Neural crest cell (in vitro differentiated cells): ENCODE measurements around the gene HOXB5. TPM values are rescaled to one million over a fixed set of nuclear protein-coding genes. Genes with fewer than 3 reads are reported as not detected.

Source experiments
- DNase-seq: peaks from one replicate; pipeline ENCODE4 v3.0.0; 2021; ENCODE audit warnings: low read depth, mixed read lengths, low spot score
- H3K27ac Mint-ChIP-seq: one replicate; pipeline ENCODE4 v1.8.0; 2021; ENCODE audit warnings: mild to moderate bottlenecking, mixed read lengths; ENCODE audit not compliant: unreplicated experiment
- H3K27me3 Mint-ChIP-seq: 2 replicates; pipeline ENCODE4 v1.8.0; 2021; ENCODE audit warnings: low read depth, mild to moderate bottlenecking, mixed read lengths
- H3K36me3 Mint-ChIP-seq: 2 replicates; pipeline ENCODE4 v1.8.0; 2021; ENCODE audit warnings: low read depth, mild to moderate bottlenecking, mixed read lengths
- H3K4me1 Mint-ChIP-seq: 2 replicates; pipeline ENCODE4 v1.8.0; 2021; ENCODE audit warnings: mixed read lengths
- H3K4me3 Mint-ChIP-seq: one replicate; pipeline ENCODE4 v1.8.0; 2021; ENCODE audit warnings: mild to moderate bottlenecking, mixed read lengths
- H3K9me3 Mint-ChIP-seq: 2 replicates; pipeline ENCODE4 v1.8.0; 2021; ENCODE audit warnings: mixed read lengths
- total RNA-seq: library from RNA; stranded (reverse); gene quantifications from 2 replicates; pipeline ENCODE4 v1.2.1, GENCODE V29; 2021
- TF ChIP-seq, protein P1 (sequence below): fragments of 200-600 bp; sonication (generic); conservative IDR thresholded peaks from 2 replicates; pipeline ENCODE4 v1.5.0; 2021; ENCODE audit warnings: antibody characterized with exemption, mild to moderate bottlenecking

The HOXB5 gene
- total RNA-seq, 1 donor from 2014 or later = 2.6 TPM

DNA sequence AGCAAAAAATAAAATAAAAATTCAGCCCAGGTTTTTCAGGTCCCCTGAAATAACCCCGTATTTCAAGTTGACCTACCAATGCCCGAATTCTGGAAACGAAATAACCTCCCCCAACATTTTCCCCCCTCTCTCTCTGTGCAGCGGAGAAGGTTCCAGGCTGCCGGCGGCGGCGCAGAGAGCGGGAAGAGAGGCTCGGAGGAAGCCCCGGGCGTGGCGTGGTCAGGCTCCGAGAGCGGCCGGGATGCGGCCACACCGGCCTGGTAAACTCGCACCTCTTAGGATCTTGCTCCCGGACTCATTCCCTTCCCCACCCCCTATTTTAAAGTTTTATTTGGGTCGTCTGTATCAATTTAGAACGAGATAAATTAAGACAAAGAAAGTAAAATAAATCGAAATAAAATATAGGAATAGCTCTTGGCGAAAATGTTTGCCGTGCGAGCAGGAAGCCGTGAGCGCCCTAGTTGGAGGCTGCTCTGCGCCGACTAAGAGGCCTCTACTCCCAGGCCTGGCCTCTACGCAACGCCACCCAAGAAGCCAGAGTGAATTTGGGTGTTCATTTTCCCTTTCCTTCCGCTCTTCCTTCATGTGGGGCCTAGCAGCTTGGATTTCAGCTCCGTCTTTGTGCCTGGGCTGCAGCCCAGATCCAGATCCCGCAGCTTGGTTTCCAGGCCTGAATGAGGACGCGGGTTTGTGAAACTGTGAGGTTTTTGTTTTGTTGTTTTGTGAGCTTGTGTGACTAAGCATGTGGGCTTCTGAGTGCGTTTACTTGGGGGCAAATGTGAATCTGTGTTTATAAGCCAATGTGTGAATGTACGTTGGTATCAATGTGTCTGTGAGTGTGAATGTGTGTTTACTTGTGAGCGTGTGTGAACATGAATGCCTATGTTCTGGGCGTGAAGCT lies 12.7 kb upstream of the HOXB5 start:
- peaks cover 18% of the 10 kb centered on the region for H3K4me1 Mint-ChIP-seq
- H3K4me3 Mint-ChIP-seq = peak overlapping the region; percentile 81
- peaks cover 100% of the 10 kb centered on the region for H3K27me3 Mint-ChIP-seq
- no peaks in the 10 kb centered on the region for H3K9me3 Mint-ChIP-seq
- peak overlapping the region; percentile 73 for H3K27ac Mint-ChIP-seq
- DNase-seq = no peak
- H3K36me3 Mint-ChIP-seq = peaks cover 10% of the 10 kb centered on the region
- TF ChIP-seq, protein P1, sequence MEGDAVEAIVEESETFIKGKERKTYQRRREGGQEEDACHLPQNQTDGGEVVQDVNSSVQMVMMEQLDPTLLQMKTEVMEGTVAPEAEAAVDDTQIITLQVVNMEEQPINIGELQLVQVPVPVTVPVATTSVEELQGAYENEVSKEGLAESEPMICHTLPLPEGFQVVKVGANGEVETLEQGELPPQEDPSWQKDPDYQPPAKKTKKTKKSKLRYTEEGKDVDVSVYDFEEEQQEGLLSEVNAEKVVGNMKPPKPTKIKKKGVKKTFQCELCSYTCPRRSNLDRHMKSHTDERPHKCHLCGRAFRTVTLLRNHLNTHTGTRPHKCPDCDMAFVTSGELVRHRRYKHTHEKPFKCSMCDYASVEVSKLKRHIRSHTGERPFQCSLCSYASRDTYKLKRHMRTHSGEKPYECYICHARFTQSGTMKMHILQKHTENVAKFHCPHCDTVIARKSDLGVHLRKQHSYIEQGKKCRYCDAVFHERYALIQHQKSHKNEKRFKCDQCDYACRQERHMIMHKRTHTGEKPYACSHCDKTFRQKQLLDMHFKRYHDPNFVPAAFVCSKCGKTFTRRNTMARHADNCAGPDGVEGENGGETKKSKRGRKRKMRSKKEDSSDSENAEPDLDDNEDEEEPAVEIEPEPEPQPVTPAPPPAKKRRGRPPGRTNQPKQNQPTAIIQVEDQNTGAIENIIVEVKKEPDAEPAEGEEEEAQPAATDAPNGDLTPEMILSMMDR = no peak

DNA sequence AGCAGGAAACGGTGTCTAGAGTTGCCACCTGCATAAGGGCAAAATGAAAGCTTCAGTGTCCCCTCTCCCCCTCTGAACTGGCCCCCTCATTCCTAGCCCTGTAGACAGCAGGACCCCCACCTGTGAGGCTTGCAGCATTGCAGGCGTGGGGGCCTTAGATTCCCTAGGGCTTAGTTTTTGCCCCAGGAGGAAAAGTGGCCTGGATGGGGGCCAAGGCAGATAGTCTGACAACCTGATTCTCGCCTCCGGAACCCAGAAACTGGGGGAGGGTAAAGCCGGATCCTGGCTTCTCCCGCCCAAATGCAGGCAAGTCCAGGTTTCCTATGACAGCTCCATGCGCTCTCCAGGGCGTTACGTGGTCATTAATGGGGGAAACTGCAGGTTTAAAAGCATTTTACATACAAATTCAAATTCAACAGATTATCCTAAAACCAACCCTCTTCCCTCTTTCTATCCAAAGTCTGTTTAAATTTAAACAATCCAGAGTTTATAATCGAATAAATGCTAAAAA lies 11.9 kb upstream of the HOXB5 start:
- Mint-ChIP-seq H3K27ac (no peak overlapping the region), H3K4me3 (peak overlapping the region; percentile 81), H3K9me3 (no peaks in the 10 kb centered on the region), H3K27me3 (peaks cover 100% of the 10 kb centered on the region), H3K36me3 (peaks cover 10% of the 10 kb centered on the region), H3K4me1 (peaks cover 12% of the 10 kb centered on the region)
- no peak for DNase-seq
- TF ChIP-seq, protein P1 = no peak

DNA sequence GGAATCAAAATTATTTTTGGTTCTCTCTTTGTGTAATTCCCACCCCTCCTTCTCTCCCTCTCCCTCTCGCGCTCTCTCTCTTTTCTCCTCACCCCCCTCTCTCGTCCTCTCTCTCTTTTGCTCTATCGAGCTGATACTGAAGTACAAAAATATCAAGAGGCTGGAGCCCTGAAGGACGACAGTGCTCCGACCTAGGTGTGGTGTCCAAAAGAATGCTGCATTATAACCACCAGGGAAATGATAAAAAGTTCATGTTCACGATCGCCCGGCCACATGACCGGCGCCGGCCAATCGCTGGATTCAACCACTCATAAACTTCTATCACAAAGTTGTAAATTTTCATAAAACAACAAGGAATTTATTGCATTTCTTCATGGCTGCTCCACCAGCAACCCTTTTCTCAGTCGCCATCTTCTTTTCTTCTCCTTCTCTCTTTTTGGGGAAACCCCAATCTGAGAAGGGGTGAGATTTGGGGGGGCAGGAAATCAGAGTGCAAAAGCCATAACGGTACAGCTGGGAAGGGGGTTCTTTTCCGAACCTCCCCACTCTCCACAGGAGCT lies 11.3 kb upstream of the HOXB5 start, which contains the start of gene HOXB6:
TSS of gene HOXB6 (minus strand) at position 217 of the 560 bp plus-strand sequence. CDS start 6,836 bp downstream, outside the sequence.
- Mint-ChIP-seq H3K9me3 (no peaks in the 10 kb centered on the region), H3K27me3 (peaks cover 100% of the 10 kb centered on the region), H3K4me3 (peak within 1 kb of the TSS; percentile 81), H3K27ac (peak within 1 kb of the TSS; percentile 88), H3K4me1 (peaks cover 12% of the 10 kb centered on the region), H3K36me3 (peaks cover 10% of the 10 kb centered on the region)
- TF ChIP-seq, protein P1 = no peak
- no peak for DNase-seq

DNA sequence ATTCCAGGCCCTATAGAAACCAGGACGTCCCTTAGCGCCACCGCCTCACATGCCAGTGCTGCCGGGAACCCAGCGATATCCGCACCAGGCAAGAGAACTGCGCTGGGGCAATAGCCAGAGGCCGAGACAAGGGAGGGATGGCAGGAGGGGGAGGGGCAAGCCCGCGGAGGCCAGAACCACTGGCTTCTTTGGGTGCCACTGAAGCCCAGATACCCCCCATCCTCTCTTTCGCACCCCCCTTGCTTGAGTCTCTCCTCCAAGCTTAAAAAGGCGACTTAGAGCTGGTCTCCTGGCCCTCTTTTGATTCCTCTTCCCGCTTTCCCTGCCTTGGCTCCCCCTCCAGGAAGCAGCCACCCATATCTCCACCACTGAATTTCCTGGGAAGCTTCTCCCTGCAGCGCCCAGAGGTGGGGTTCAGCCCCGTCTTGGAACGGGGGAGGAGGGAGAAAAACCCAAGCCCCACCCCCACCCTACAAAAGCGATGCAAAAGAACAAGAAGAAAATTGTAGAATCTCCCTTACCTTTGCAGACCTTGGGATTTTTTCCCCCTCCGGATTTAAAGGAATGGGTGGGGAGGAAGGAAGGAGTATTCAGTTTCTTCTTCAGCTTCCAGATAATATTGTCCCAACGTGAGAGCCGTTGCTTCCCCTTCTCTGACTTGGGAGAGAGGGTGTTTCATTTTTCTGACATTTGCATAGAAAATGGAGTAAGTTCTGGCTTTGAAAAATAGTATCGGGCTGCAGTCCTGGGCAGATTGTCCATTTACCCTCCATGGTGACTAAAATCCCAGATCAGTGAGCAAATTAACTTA lies 10.6 kb upstream of the HOXB5 start:
- TF ChIP-seq, protein P1 = no peak
- no peak for DNase-seq
- Mint-ChIP-seq H3K9me3 (no peaks in the 10 kb centered on the region), H3K27me3 (peaks cover 100% of the 10 kb centered on the region), H3K4me3 (peak overlapping the region; percentile 81), H3K27ac (peak overlapping the region; percentile 45), H3K4me1 (peaks cover 10% of the 10 kb centered on the region), H3K36me3 (peaks cover 10% of the 10 kb centered on the region)
